Right renal cortex interstitium (tissue), 3 donors: ENCODE results near the gene SULT2B1. TPM values are rescaled to one million over a fixed set of nuclear protein-coding genes. Genes with fewer than 3 reads are reported as not detected.

Experiments
- DNase-seq, 3 donors: peaks; one replicate each; pipeline ENCODE4 v3.0.0-alpha.2; 2013; ENCODE audit warnings: low read depth in 3 of 3, low spot score in 2 of 3
- polyA plus RNA-seq, 3 donors: library from polyadenylated mRNA; unstranded; fragments of 120-200 nt; gene quantifications; one replicate each; pipeline ENCODE4 v1.2.1, GENCODE V29; 2013; ENCODE audit not compliant: insufficient read length in 3 of 3

The SULT2B1 gene
- polyA plus RNA-seq, 3 donors, result 0.23 to 0.29 (median 0.24) TPM

DNA sequence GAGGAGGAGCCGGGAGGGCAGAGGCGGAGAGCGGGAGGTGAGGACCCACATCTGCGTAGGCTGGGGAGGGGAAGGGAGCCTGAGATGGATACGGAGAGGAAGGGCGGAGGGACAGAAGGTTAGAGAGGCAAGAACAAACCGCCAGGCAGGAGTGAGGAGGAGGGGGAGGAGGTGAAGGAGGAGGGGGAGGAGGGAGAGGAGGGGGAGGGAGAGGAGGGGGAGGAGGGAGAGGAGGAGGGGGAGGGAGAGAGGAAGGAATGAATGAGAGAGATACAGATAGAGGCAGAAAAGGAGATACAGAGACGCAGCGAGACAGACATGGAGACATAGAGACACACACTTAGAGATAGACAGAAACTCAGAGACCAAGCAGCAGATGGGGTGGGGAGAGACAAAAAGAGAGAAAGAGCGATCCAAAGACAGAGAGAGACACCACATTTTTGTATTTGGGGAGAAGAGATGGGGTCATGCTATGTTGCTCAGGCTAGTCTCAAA is 94.8 kb downstream of the SULT2B1 start:
- no peak for DNase-seq

GRCh38 chr19:48648134-48648533 is 96.2 kb downstream of the SULT2B1 start:
- DNase-seq, result no peak

Other genes with a start within 250 kb of the SULT2B1 start
- gene EMP3, start 226.6 kb upstream of the SULT2B1 start, polyA plus RNA-seq, result 10 to 100 TPM; 72.4 to 81.9 (median 79.0) TPM
- gene TMEM143, start 188.2 kb upstream of the SULT2B1 start, polyA plus RNA-seq, result 1 to 10 TPM; 7.7 to 9.4 (median 8.3) TPM
- under 1 TPM; 0.40 to 0.67 (median 0.46) TPM for gene SYNGR4, start 187.8 kb upstream of the SULT2B1 start, polyA plus RNA-seq
- gene KDELR1, start 160.6 kb upstream of the SULT2B1 start, polyA plus RNA-seq, result 100 to 1,000 TPM; 206 to 257 (median 218) TPM
- under 1 TPM; 0.35 to 0.46 (median 0.38) TPM for gene GRIN2D, start 158.5 kb upstream of the SULT2B1 start, polyA plus RNA-seq
- gene GRWD1, start 106.2 kb upstream of the SULT2B1 start, polyA plus RNA-seq, result 10 to 100 TPM; 19.8 to 24.8 (median 24.0) TPM
- gene KCNJ14, start 96.6 kb upstream of the SULT2B1 start, polyA plus RNA-seq, result under 1 TPM; 0.55 to 0.67 (median 0.61) TPM
- 10 to 100 TPM; 74.8 to 80.7 (median 80.1) TPM for gene CYTH2, start 82.8 kb upstream of the SULT2B1 start, polyA plus RNA-seq
- gene LMTK3, start 40.3 kb upstream of the SULT2B1 start, polyA plus RNA-seq, result 1 to 10 TPM; 1.2 to 2.3 (median 2.1) TPM
- gene SPACA4, start 54.6 kb downstream of the SULT2B1 start, polyA plus RNA-seq, result not detected
- gene FAM83E, start 62.9 kb downstream of the SULT2B1 start, polyA plus RNA-seq, result under 1 TPM; 0.49 to 0.99 (median 0.98) TPM
- gene RPL18, start 67.0 kb downstream of the SULT2B1 start, polyA plus RNA-seq, result 1,000 to 10,000 TPM; 1,053 to 1,199 (median 1,085) TPM
- gene SPHK2, start 67.3 kb downstream of the SULT2B1 start, polyA plus RNA-seq, result 10 to 100 TPM; 15.9 to 24.6 (median 17.8) TPM
- 10 to 100 TPM in 2 of 3 donors, 1 to 10 TPM in 1; 9.3 to 11.0 (median 10.5) TPM for gene DBP, start 85.2 kb downstream of the SULT2B1 start, polyA plus RNA-seq
- gene CA11, start 94.0 kb downstream of the SULT2B1 start, polyA plus RNA-seq, result 10 to 100 TPM; 21.9 to 23.6 (median 22.9) TPM
- under 1 TPM; 0.47 to 0.96 (median 0.94) TPM for gene NTN5, start 120.8 kb downstream of the SULT2B1 start, polyA plus RNA-seq
- gene FUT2, start 143.8 kb downstream of the SULT2B1 start, polyA plus RNA-seq, result 1 to 10 TPM in 2 of 3 donors, under 1 TPM in 1; 0.96 to 2.6 (median 1.9) TPM
- 1 to 10 TPM; 4.1 to 5.2 (median 4.5) TPM for gene MAMSTR, start 167.6 kb downstream of the SULT2B1 start, polyA plus RNA-seq
- gene RASIP1, start 188.4 kb downstream of the SULT2B1 start, polyA plus RNA-seq, result 10 to 100 TPM; 11.5 to 12.2 (median 11.8) TPM
- under 1 TPM in 2 of 3 donors, not detected in 1; 0.18 to 0.40 TPM for gene IZUMO1, start 194.7 kb downstream of the SULT2B1 start, polyA plus RNA-seq
- gene FUT1, start 200.5 kb downstream of the SULT2B1 start, polyA plus RNA-seq, result 1 to 10 TPM; 3.0 to 3.4 (median 3.0) TPM
- not detected for gene FGF21, start 203.4 kb downstream of the SULT2B1 start, polyA plus RNA-seq